NCI-H2196 treated with DMSO at 0.1 percent for 48 hours (cell line): Measurements from ENCODE around the gene KCNG2.

Source experiments
- DNase-seq: peaks from one replicate; lab custom pipeline; 2025; ENCODE audit not compliant: unreplicated experiment; lab: John Stamatoyannopoulos, UW

The KCNG2 gene

GRCh38 chr18:79881695-79882094 is 84.0 kb downstream of the KCNG2 start:
- no peak for DNase-seq

DNA sequence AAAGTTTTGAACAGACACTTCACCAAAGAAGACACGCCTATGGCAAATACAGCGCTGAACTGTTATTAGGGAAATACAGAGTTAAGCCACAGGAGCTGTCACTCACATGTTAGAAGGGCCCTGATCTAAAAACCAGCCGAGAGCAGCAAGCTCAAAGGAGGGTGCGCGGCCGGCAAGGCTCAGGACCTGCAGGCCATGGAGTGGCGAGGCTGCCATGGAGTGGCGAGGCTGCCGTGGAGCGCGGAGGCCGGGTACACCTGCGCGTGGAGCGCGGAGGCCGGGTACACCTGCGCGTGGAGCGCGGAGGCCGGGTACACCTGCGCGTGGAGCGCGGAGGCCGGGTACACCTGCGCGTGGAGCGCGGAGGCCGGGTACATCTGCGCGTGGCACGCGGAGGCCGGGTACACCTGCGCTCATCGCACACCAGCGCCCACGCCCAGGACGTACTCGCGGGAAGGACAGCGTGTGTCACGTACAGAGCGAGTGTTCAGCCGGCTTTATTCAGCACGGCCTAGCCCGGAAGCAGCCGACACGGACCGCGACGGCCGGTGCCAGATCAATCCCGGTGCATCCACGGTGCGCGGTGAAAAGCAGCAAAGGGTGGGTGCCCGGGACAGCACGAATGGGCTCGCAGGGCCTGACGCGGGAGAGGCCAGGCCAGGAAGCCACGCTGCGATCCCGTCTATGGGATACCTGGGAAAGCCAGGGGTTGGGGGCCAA is 84.9 kb downstream of the KCNG2 start:
- no peak for DNase-seq

DNA sequence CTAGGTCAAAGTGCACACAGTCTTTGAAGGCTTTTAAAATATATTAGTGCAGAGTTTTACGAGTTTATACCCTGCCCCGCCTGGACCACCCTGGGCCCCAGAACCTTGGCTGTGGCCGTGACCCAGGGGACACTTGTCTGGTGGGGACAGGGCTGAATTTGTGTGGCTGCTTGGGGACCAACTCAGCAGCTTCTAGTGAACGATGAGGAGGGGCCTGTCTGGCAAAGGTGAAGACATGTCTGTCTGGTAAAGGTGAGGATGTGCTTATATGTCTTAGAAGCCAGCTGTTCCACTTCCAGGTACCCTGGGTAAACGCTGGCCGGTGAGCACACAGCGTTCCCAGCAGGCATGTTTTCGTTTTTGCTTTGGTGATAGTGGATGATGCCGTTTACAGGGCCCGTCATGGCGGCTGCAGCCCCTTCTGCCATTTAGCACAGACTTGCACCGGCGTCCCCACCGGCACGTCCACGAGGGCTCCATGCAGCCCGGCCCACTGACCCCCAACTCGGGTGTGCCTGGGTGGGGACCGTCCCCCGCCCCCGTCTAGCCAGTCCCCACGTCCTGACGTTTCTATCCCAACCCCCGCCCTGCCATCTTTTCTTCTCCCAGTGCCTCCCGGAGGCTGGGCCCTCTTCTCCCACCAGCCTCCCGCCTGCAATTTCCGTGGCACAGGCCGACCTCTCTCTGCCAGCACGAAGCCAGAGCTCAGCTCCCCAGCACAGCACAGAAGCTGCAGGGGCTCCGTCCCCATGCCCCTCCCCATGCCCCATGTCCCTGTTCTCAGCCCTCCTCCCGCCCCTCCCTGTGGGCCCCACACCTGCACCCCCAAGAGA is 85.9 kb downstream of the KCNG2 start:
- DNase-seq: no peak

- DNase-seq: no peak
Observed at GRCh38 chr18:79884294-79884962, 86.7 kb downstream of the KCNG2 start.

DNA sequence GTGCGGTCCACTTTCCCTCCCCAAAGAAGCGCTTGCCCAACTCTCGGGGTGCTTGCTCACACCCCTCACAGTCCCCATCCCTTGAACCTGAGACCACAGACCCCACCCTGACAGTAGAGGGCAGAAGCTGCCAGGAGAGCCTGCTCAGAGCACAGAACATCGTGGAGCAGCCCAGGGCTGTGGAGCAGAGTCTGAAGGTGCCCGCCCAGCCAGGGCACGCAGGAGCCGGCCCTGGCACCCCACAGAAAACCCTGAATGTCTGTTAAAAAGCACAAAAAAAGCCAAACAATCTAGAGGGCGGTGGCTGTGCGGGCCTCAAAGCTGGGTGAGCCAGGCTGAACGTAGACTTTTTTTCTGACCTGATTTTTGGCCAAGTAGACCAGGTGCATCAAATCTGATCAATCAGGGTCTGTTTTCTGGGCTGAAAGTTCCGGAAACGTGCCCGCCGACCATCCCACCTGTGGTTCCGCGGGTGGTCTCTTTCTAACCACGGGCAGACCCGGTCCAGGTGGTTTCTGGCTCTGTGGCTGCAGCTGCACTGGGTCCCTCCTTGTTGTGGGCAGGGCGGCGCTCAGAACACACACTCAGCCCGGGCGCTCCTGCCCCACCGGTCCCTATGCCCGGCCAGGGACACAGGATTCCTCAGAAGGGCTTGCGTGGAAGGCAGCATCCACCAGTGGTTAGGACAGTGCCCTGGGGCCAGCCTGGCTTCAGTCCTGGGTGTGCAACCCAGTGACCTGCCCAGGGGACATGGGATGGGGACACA is 87.4 kb downstream of the KCNG2 start:
- DNase-seq: no peak

- DNase-seq: no peak
Observed at GRCh38 chr18:79887181-79888000, 89.7 kb downstream of the KCNG2 start.

GRCh38 chr18:79888016-79888415 is 90.3 kb downstream of the KCNG2 start:
- no peak for DNase-seq

DNA sequence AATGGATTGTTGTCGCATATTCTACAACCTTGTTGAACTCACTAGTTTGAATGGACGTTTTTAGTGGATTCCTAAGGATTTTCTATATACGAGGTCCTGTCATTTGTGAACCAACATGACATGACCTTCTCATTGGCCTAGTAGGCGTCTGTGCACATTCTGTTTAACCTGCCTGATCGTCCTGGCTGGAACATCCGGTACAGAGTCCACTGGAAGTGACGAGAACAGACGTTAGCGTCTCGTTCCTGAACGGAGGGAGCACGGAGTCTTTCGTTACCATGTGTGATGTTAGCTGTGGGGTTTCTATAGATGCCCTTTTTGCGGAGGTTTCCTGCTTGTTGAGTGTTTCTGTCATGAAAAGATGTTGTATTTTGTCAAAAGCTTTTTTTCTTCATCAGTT is 91.8 kb downstream of the KCNG2 start:
- no peak for DNase-seq

GRCh38 chr18:79890674-79891073 is 92.9 kb downstream of the KCNG2 start:
- no peak for DNase-seq

DNA sequence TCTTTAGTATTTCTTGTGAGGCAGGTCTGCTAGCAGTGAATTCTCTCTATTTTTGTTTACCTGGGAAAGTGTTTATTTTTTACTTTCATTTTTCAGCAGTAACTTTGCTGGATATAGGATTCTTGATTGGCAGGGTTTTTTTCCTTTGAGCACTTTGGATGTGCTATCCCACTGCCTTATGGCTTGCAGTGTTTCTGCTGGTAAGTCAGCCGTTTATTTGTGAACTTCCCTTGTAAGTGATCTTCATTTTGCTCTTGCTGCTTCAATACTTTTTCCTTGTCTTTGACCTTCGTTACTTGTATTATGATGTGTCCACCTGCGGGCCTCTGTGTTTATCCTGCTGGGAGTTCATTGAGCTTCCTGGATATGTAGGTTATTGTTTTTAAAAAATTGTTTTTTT is 99.0 kb downstream of the KCNG2 start:
- DNase-seq: no peak

- DNase-seq: no peak
Observed at GRCh38 chr18:79897940-79898625, 100.3 kb downstream of the KCNG2 start.

- no peak for DNase-seq
Observed at GRCh38 chr18:79898952-79899608, 101.3 kb downstream of the KCNG2 start.

DNA sequence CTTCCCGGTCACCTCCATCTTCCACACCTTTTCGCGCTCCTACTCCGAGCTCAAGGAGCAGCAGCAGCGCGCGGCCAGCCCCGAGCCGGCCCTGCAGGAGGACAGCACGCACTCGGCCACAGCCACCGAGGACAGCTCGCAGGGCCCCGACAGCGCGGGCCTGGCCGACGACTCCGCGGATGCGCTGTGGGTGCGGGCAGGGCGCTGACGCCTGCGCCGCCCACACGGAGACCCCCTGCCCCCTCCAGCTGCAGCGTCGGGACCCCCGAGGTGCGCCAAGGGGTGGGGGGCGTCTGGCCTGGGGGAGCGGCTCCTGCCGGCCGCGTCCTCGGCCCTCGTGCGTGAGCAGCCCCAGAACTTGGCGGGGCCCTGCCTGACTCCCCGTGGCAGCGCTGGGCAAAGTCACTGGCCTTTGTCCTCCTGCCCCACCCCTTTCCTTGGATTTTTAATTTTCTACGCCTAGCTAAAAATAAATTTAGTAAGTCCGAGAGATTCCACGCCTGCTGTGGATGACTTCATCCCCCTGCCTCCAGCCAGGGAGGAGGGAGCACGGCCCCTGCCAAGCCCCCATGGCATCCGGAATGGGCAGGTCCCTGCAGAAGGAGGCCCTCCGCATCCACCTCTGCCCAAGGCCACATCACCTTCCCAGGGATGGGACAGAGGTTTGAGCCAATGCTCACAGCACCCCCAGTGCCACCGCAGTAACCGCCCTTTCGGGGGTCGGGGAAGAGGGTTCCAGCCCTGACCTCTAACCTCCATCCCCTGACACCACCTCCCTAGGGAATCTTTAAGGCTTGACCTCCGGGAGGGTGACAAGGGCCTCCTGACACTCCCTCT is 102.1 kb downstream of the KCNG2 start:
- no peak for DNase-seq

DNA sequence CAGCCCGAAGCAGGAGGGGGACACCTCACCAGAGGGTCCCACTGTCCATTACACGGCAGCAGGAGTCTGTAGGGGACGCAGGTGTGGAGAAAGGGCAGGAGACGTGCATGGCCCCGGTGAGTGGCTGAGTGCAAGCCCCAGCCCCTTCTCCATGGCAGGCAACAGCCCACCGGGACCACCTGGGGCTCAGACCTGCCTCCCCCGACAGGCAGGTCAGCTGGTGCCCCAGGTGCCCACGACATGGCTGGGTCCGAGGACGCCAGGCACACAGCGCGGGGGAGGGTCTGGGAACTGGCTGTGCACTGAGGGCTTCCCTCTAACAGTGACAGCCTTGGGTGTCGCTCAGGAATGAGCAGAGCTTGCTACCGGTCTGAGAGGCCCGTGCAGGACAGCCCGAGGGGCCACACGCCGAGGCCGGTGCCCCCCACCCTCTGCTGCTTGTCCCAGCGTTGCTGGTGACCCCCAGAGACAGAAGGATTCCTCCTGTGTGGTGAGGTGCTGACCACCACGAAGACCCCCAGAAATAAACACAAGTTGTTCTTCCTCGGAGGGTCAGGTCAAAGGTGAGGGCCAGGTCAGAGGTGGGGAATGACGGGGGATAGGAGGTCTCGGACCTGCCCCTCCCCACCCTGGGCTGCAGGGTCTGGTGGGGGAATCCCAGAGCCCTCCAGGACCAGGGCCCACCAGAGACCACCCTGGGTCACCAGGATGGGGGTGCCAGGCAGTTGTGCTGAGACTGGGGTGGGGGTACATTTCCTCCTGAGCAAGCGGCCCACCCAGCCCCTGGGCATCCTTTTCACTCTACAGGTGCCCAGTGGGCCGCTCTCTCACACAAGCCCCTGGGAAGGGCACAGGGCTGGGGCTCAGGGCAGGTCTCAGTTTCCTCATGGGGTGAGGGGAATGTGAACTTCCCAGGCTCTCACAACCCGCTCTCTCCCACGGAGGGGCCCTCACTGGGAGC is 103.2 kb downstream of the KCNG2 start:
- DNase-seq: no peak

- no peak for DNase-seq
Observed at GRCh38 chr18:79901665-79902064, 103.9 kb downstream of the KCNG2 start.

DNA sequence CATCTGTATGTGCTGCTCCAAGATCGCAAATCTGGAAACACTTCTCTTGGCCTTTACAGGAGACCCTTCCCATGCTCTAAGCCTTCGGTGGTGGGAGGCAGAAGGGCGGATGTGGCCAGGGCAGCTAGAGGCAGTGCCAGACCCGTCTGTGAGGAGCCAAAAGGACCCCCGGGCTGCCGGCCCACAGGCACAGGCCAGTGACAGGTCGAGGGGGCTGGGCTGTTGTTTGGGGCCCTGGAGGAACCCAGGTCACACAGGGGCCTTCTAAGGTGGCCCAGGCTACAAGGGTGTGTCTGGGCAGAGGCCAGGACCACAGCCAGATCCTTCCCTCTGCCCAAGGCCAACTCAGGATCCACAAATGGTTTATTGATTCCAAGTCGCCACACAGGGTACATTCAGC is 104.3 kb downstream of the KCNG2 start:
- no peak for DNase-seq

- no peak for DNase-seq
Observed at GRCh38 chr18:79902640-79903039, 104.9 kb downstream of the KCNG2 start.
